Loucy (cell line): ENCODE results near the gene DENND2C.

Source experiments
- EZH2phosphoT487 ChIP-seq: fragments of 200-600 bp; IDR thresholded peaks from 2 replicates; pipeline ENCODE4 v1.6.1; 2018; ENCODE audit warnings: antibody characterized with exemption, mild to moderate bottlenecking, moderate library complexity, borderline replicate concordance
- TF ChIP-seq, protein P1 (sequence below): fragments of 200-600 bp; sonication (generic); conservative IDR thresholded peaks from 2 replicates; pipeline ENCODE4 v1.5.1; 2014; ENCODE audit warnings: mild to moderate bottlenecking, antibody characterized with exemption, low read length

DNA sequence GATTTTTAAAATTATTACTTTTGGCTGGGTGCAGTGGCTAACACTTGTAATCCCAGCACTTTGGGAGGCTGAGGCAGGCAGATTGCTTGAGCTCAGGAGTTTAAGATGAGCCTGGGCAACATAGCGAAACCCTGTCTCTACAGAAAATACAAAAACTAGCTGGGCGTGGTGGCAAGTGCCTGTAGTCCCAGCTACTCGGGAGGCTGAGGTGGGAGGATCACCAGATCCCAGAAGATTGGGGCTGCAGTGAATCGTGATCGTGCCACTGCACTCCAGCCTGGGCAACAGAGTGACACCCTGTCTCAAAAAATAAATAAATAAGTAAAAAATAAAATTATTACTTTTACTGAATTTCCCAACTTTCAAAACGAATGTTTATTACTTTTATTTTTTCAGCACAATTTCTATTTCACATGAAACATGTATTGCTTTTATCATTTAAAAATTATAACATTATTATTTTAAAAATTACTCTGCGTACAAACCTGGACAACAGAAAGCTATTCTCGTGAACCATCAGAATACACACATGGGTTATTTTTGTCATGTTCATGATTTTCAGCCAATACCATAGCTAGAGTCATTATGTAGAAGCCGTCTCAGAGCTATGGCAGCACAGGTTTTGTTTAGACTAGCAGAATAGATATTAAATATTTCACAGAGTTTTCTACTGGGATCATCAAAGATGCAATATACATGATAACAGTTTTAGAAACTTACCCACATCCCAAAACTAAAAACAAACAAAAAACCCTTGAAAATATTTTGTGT is 24.9 kb upstream of the DENND2C start:
- TF ChIP-seq, protein P1, sequence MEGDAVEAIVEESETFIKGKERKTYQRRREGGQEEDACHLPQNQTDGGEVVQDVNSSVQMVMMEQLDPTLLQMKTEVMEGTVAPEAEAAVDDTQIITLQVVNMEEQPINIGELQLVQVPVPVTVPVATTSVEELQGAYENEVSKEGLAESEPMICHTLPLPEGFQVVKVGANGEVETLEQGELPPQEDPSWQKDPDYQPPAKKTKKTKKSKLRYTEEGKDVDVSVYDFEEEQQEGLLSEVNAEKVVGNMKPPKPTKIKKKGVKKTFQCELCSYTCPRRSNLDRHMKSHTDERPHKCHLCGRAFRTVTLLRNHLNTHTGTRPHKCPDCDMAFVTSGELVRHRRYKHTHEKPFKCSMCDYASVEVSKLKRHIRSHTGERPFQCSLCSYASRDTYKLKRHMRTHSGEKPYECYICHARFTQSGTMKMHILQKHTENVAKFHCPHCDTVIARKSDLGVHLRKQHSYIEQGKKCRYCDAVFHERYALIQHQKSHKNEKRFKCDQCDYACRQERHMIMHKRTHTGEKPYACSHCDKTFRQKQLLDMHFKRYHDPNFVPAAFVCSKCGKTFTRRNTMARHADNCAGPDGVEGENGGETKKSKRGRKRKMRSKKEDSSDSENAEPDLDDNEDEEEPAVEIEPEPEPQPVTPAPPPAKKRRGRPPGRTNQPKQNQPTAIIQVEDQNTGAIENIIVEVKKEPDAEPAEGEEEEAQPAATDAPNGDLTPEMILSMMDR, result no peak
- no peak for TF ChIP-seq EZH2phosphoT487
